Measurements from ENCODE around the gene ZFAND6. TPM values are rescaled to one million over a fixed set of nuclear protein-coding genes. Genes with fewer than 3 reads are reported as not detected.

ZFAND6 gene
- total and polyA plus RNA-seq, 4 donors = 47.6 to 102 (median 82.4) TPM

DNA sequence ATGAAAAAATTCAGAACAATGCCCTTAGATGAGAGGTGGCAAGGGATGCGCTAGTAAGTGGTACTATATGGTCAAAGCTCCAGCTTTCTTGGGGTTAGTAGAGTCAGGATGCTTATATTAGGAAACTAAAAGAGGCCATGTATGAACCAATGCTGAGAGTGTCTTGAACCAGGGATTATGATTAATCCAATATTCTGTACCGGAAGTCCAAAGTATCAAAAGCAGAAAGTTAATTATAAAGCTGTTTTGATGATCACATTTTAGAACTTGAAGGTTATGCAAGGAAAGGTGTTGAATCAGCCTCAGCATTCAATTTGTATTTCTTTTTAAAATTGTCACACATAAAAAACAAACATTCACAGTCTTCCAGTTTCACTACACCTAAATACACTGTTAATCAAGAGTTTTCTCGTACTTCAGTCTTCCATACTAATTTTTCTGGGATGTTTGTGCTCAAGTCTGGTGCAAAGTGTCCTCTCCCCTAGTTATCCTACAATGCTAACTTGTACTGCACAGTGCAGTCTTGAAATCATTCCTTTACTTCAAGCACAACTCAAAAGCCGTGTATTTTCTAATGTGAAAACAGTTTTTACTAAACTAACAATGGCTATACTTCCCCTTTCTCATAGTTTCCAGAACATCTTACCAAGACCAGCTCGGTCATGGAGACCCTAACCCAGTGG lies 82.6 kb downstream of the ZFAND6 start:
- 64% methylated on average over 5 of the region's 5 CpGs for WGBS

More for the DNA sequence above, 82.6 kb downstream of the ZFAND6 start:
- H3K36me3 ChIP-seq (ENCODE audit: control insufficient read depth in 4 of 4, insufficient read depth in 3 of 4, low read depth in 1 of 4, low read length in 3 of 4) = no peaks in the 10 kb centered on the region
- no peaks in the 10 kb centered on the region for H3K27me3 ChIP-seq (ENCODE audit: control insufficient read depth in 4 of 4, insufficient read depth in 4 of 4, low read length in 3 of 4)
- H3K4me1 ChIP-seq (ENCODE audit: control insufficient read depth in 4 of 4, insufficient read depth in 4 of 4, low read length in 3 of 4) = peaks cover 4 to 21% (median 10%) of the 10 kb centered on the region in 4 donors
- TF ChIP-seq RXRA (IDR thresholded peaks at IDR 0.05) = peak; percentile 43 to 62
- TF ChIP-seq EGR1 (IDR thresholded peaks at IDR 0.05; ENCODE audit: low read depth in 2 of 2) = no peak
- TF ChIP-seq, protein P1, sequence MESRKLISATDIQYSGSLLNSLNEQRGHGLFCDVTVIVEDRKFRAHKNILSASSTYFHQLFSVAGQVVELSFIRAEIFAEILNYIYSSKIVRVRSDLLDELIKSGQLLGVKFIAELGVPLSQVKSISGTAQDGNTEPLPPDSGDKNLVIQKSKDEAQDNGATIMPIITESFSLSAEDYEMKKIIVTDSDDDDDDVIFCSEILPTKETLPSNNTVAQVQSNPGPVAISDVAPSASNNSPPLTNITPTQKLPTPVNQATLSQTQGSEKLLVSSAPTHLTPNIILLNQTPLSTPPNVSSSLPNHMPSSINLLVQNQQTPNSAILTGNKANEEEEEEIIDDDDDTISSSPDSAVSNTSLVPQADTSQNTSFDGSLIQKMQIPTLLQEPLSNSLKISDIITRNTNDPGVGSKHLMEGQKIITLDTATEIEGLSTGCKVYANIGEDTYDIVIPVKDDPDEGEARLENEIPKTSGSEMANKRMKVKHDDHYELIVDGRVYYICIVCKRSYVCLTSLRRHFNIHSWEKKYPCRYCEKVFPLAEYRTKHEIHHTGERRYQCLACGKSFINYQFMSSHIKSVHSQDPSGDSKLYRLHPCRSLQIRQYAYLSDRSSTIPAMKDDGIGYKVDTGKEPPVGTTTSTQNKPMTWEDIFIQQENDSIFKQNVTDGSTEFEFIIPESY (IDR thresholded peaks at IDR 0.05) = no peak
- TF ChIP-seq HNF4A (conservative IDR thresholded peaks at IDR 0.05) = peak; percentile 95 to 96
- TF ChIP-seq ATF3 (IDR thresholded peaks at IDR 0.05) = peak; percentile 38
- TF ChIP-seq SP1 (IDR thresholded peaks at IDR 0.05) = peak; percentile 52
- no peak for TF ChIP-seq GABPA (IDR thresholded peaks at IDR 0.05 in 1 of 2, conservative IDR thresholded peaks at IDR 0.05 in 1 of 2)
- TF ChIP-seq HNF4G (IDR thresholded peaks at IDR 0.05) = peak; percentile 79
- no peak for TF ChIP-seq TAF1 (conservative IDR thresholded peaks at IDR 0.05)
- TF ChIP-seq, protein P2, sequence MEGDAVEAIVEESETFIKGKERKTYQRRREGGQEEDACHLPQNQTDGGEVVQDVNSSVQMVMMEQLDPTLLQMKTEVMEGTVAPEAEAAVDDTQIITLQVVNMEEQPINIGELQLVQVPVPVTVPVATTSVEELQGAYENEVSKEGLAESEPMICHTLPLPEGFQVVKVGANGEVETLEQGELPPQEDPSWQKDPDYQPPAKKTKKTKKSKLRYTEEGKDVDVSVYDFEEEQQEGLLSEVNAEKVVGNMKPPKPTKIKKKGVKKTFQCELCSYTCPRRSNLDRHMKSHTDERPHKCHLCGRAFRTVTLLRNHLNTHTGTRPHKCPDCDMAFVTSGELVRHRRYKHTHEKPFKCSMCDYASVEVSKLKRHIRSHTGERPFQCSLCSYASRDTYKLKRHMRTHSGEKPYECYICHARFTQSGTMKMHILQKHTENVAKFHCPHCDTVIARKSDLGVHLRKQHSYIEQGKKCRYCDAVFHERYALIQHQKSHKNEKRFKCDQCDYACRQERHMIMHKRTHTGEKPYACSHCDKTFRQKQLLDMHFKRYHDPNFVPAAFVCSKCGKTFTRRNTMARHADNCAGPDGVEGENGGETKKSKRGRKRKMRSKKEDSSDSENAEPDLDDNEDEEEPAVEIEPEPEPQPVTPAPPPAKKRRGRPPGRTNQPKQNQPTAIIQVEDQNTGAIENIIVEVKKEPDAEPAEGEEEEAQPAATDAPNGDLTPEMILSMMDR (IDR thresholded peaks at IDR 0.05; ENCODE audit: low read depth, low read length, missing input control) = no peak
- TF ChIP-seq, protein P3, sequence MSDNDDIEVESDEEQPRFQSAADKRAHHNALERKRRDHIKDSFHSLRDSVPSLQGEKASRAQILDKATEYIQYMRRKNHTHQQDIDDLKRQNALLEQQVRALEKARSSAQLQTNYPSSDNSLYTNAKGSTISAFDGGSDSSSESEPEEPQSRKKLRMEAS (IDR thresholded peaks at IDR 0.05) = no peak
- peak; percentile 60 to 66 for TF ChIP-seq JUND (IDR thresholded peaks at IDR 0.05)
- TF ChIP-seq YY1 (IDR thresholded peaks at IDR 0.05) = peak; percentile 50
- peak; percentile 23 to 31 for TF ChIP-seq RAD21 (IDR thresholded peaks at IDR 0.05)
- TF ChIP-seq FOXA2 (IDR thresholded peaks at IDR 0.05) = no peak
- no peak for TF ChIP-seq REST (IDR thresholded peaks at IDR 0.05)
- TF ChIP-seq FOXA1 (IDR thresholded peaks at IDR 0.05) = no peak
- no peak for TF ChIP-seq NR2F2 (IDR thresholded peaks at IDR 0.05)
- no peak for DNase-seq (ENCODE audit: low spot score)
- peak overlapping the region; percentile 68 to 80 for H3K27ac ChIP-seq (ENCODE audit: low read depth in 1 of 2, low read length in 2 of 2)
- no peaks in the 10 kb centered on the region for H3K9me3 ChIP-seq (ENCODE audit: control insufficient read depth in 4 of 4, low read length in 3 of 4)
- no peak overlapping the region for H3K4me3 ChIP-seq (ENCODE audit: low read depth in 1 of 3, low read length in 3 of 3)
- H3K9ac ChIP-seq (ENCODE audit: low read depth in 1 of 2, low read length in 2 of 2) = no peak overlapping the region

Data from liver (tissue), 9 donors.